Loucy (cell line): ENCODE data around the gene DPH6.

Experiments
- CTCF ChIP-seq: fragments of 200-600 bp; sonication (generic); conservative IDR thresholded peaks from 2 replicates; pipeline ENCODE4 v1.5.1; 2014; ENCODE audit warnings: mild to moderate bottlenecking, antibody characterized with exemption, low read length
- EZH2phosphoT487 ChIP-seq: fragments of 200-600 bp; IDR thresholded peaks from 2 replicates; pipeline ENCODE4 v1.6.1; 2018; ENCODE audit warnings: antibody characterized with exemption, mild to moderate bottlenecking, moderate library complexity, borderline replicate concordance

- no peak for TF ChIP-seq CTCF
- TF ChIP-seq EZH2phosphoT487 = no peak
Observed at GRCh38 chr15:35320911-35321310, 225.1 kb downstream of the DPH6 start.
